IMR-90 (cell line): Measurements from ENCODE around the gene FZD7.

Source experiments
- BHLHE40 ChIP-seq: fragments of 150-350 bp; IDR thresholded peaks from 2 replicates; pipeline ENCODE4 v1.6.1; 2016; ENCODE audit warnings: mild to moderate bottlenecking, low read depth, low read length
- CEBPB ChIP-seq: IDR thresholded peaks from 2 replicates; pipeline ENCODE4 v1.6.1; 2012; ENCODE audit warnings: low read depth, low read length, improper control_type of control experiment
- CHD1 ChIP-seq: IDR thresholded peaks from 2 replicates; pipeline ENCODE4 v1.6.1; 2012; ENCODE audit warnings: low read depth, low read length, improper control_type of control experiment
- FOS ChIP-seq: fragments of 150-350 bp; IDR thresholded peaks from 2 replicates; pipeline ENCODE4 v1.6.1; 2016; ENCODE audit warnings: low read depth, low read length
- MAFK ChIP-seq: IDR thresholded peaks from 2 replicates; pipeline ENCODE4 v1.6.1; 2012; ENCODE audit warnings: low read depth, low read length, improper control_type of control experiment
- MXI1 ChIP-seq: IDR thresholded peaks from 2 replicates; pipeline ENCODE4 v1.6.1; 2012; ENCODE audit warnings: low read depth, mild to moderate bottlenecking, low read length, moderate library complexity, borderline replicate concordance
- POLR2A ChIP-seq: IDR thresholded peaks from 2 replicates; pipeline ENCODE4 v1.6.1; 2012; ENCODE audit warnings: mild to moderate bottlenecking, low read depth, low read length
- RAD21 ChIP-seq: IDR thresholded peaks from 2 replicates; pipeline ENCODE4 v1.6.1; 2012; ENCODE audit warnings: low read length, improper control_type of control experiment
- RFX5 ChIP-seq: IDR thresholded peaks from 2 replicates; pipeline ENCODE4 v1.8.0; 2012; ENCODE audit warnings: low read depth, mild to moderate bottlenecking, low read length, moderate library complexity
- SMC3 ChIP-seq: fragments of 150-350 bp; IDR thresholded peaks from 2 replicates; pipeline ENCODE4 v1.6.1; 2016; ENCODE audit warnings: low read depth, mild to moderate bottlenecking, antibody characterized with exemption, low read length, moderate library complexity
- TF ChIP-seq, protein P1 (sequence below): fragments of 150-350 bp; IDR thresholded peaks from 2 replicates; pipeline ENCODE4 v1.6.1; 2017; ENCODE audit warnings: mild to moderate bottlenecking, antibody characterized with exemption, low read length, low read depth
- TF ChIP-seq, protein P2 (sequence below): conservative IDR thresholded peaks from 2 replicates; pipeline ENCODE4 v1.5.1; 2012; ENCODE audit warnings: mild to moderate bottlenecking, low read depth, low read length, improper control_type of control experiment
- TF ChIP-seq, protein P3 (sequence below): fragments of 150-350 bp; IDR thresholded peaks from 2 replicates; pipeline ENCODE4 v1.6.1; 2016; ENCODE audit warnings: low read depth, mild to moderate bottlenecking, low read length, moderate library complexity, borderline replicate concordance

- TF ChIP-seq, protein P1, sequence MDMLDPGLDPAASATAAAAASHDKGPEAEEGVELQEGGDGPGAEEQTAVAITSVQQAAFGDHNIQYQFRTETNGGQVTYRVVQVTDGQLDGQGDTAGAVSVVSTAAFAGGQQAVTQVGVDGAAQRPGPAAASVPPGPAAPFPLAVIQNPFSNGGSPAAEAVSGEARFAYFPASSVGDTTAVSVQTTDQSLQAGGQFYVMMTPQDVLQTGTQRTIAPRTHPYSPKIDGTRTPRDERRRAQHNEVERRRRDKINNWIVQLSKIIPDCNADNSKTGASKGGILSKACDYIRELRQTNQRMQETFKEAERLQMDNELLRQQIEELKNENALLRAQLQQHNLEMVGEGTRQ = no peak
- TF ChIP-seq, protein P2, sequence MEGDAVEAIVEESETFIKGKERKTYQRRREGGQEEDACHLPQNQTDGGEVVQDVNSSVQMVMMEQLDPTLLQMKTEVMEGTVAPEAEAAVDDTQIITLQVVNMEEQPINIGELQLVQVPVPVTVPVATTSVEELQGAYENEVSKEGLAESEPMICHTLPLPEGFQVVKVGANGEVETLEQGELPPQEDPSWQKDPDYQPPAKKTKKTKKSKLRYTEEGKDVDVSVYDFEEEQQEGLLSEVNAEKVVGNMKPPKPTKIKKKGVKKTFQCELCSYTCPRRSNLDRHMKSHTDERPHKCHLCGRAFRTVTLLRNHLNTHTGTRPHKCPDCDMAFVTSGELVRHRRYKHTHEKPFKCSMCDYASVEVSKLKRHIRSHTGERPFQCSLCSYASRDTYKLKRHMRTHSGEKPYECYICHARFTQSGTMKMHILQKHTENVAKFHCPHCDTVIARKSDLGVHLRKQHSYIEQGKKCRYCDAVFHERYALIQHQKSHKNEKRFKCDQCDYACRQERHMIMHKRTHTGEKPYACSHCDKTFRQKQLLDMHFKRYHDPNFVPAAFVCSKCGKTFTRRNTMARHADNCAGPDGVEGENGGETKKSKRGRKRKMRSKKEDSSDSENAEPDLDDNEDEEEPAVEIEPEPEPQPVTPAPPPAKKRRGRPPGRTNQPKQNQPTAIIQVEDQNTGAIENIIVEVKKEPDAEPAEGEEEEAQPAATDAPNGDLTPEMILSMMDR = no peak
- TF ChIP-seq POLR2A (no peak), SMC3 (no peak), FOS (no peak), BHLHE40 (no peak), MAFK (no peak), RFX5 (no peak), RAD21 (no peak), CHD1 (no peak), MXI1 (no peak), CEBPB (no peak)
- TF ChIP-seq, protein P3, sequence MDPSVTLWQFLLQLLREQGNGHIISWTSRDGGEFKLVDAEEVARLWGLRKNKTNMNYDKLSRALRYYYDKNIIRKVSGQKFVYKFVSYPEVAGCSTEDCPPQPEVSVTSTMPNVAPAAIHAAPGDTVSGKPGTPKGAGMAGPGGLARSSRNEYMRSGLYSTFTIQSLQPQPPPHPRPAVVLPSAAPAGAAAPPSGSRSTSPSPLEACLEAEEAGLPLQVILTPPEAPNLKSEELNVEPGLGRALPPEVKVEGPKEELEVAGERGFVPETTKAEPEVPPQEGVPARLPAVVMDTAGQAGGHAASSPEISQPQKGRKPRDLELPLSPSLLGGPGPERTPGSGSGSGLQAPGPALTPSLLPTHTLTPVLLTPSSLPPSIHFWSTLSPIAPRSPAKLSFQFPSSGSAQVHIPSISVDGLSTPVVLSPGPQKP = no peak
These were observed 11.1 kb downstream of the FZD7 start for GRCh38 chr2:202044777-202045176.
